Suprapubic skin (tissue), 3 donors: ENCODE data around the gene GUCY1B1.

ENCODE experiments used
- CTCF ChIP-seq, 2 donors: fragments of 200-600 bp in 1 of 2; fragments of 450-650 bp in 1 of 2; sonication (generic) in 1 of 2; IDR thresholded peaks; one replicate each; pipeline ENCODE4 v1.5.1; 2016 to 2019; ENCODE audit warnings: antibody characterized with exemption in 2 of 2, mild to moderate bottlenecking in 1 of 2, moderate library complexity in 1 of 2
- POLR2A ChIP-seq, 2 donors: fragments of 450-650 bp; IDR thresholded peaks; one replicate each; pipeline ENCODE4 v1.6.1; 2017; ENCODE audit warnings: antibody characterized with exemption in 2 of 2, mild to moderate bottlenecking in 2 of 2, moderate library complexity in 2 of 2

GRCh38 chr4:155761047-155761446, 2.2 kb downstream of the GUCY1B1 start:
- TF ChIP-seq POLR2A (IDR thresholded peaks at IDR 0.05) (no peak), CTCF (IDR thresholded peaks at IDR 0.05) (no peak)
